HPDE6-E6E7 (cell line): Measurements from ENCODE around the gene KAT7.

Experiments
- DNase-seq: peaks from one replicate; pipeline ENCODE4 v3.0.0; 2011; ENCODE audit warnings: missing footprints; ENCODE audit errors: extremely low spot score

KAT7 gene

GRCh38 chr17:49842846-49843245, 54.4 kb downstream of the KAT7 start:
- no peak for DNase-seq

- no peak for DNase-seq
Observed at GRCh38 chr17:49843774-49844350, 55.4 kb downstream of the KAT7 start.

- no peak for DNase-seq
Observed at GRCh38 chr17:49845321-49845720, 56.8 kb downstream of the KAT7 start.

- DNase-seq: no peak
Observed at GRCh38 chr17:49846938-49847712, 58.6 kb downstream of the KAT7 start.

GRCh38 chr17:49848019-49848473, 59.6 kb downstream of the KAT7 start, which contains the start of gene TAC4:
TSS of gene TAC4 (minus strand) at chr17:49848069. CDS start at chr17:49848017, 52 bp downstream.
- DNase-seq: no peak

- DNase-seq: no peak
Observed at GRCh38 chr17:49848739-49849138, 60.3 kb downstream of the KAT7 start.

GRCh38 chr17:49850218-49850610, 61.7 kb downstream of the KAT7 start:
- no peak for DNase-seq

- DNase-seq: no peak
Observed at GRCh38 chr17:49850772-49851386, 62.4 kb downstream of the KAT7 start.

GRCh38 chr17:49851387-49852291, 63.2 kb downstream of the KAT7 start:
- DNase-seq: no peak

GRCh38 chr17:49853470-49854015, 65.1 kb downstream of the KAT7 start:
- no peak for DNase-seq

- no peak for DNase-seq
Observed at GRCh38 chr17:49854126-49854525, 65.6 kb downstream of the KAT7 start.

GRCh38 chr17:49858796-49859195, 70.3 kb downstream of the KAT7 start:
- no peak for DNase-seq

- DNase-seq: no peak
Observed at GRCh38 chr17:49859991-49860953, 71.8 kb downstream of the KAT7 start.

- DNase-seq: peak; percentile 81
Observed at GRCh38 chr17:49861150-49861884, 72.8 kb downstream of the KAT7 start.

- DNase-seq: no peak
Observed at GRCh38 chr17:49862781-49863331, 74.4 kb downstream of the KAT7 start.

GRCh38 chr17:49866019-49866380, 77.5 kb downstream of the KAT7 start:
- DNase-seq: no peak

- no peak for DNase-seq
Observed at GRCh38 chr17:49866882-49867413, 78.5 kb downstream of the KAT7 start.

GRCh38 chr17:49869038-49869374, 80.5 kb downstream of the KAT7 start:
- no peak for DNase-seq

GRCh38 chr17:49870298-49870697, 81.8 kb downstream of the KAT7 start:
- DNase-seq: no peak
